PC-3 (cell line): ENCODE results near the gene MFN2.
"Not testable (repeated sequence)": the region's sequence is repeated elsewhere in the genome, so short reads cannot be mapped to it uniquely, and the experiment has no call there.

Experiments
- EZH2 ChIP-seq: fragments of 300-600 bp; sonication (generic); IDR thresholded peaks from one replicate; pipeline ENCODE4 v1.6.1; 2017; ENCODE audit warnings: antibody characterized with exemption, mild to moderate bottlenecking, low read length; ENCODE audit not compliant: unreplicated experiment
- TF ChIP-seq, protein P1 (sequence below): fragments of 300-600 bp; sonication (generic); conservative IDR thresholded peaks from 2 replicates; pipeline ENCODE4 v1.5.1; 2017; ENCODE audit warnings: antibody characterized with exemption, low read depth, mild to moderate bottlenecking, low read length

DNA sequence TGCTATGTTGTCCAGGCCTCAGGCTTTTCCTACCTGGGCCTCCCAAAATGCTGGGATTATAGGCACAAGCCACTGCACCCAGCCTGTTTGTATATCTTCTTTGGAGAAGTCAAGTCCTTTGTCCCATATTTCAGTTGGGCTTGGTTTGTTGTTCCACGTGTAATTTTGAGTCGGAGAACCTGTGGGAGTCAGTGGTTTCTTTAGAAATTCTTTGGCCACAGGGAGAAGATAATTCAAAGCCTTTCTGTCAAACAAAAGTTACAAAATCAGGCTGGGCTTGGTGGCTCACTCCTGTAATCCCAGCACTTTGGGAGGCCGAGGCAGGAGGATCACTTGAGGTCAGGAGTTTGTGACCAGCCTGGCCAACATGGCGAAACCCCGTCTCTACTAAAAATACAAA lies 53.2 kb downstream of the MFN2 start:
- TF ChIP-seq, protein P1, sequence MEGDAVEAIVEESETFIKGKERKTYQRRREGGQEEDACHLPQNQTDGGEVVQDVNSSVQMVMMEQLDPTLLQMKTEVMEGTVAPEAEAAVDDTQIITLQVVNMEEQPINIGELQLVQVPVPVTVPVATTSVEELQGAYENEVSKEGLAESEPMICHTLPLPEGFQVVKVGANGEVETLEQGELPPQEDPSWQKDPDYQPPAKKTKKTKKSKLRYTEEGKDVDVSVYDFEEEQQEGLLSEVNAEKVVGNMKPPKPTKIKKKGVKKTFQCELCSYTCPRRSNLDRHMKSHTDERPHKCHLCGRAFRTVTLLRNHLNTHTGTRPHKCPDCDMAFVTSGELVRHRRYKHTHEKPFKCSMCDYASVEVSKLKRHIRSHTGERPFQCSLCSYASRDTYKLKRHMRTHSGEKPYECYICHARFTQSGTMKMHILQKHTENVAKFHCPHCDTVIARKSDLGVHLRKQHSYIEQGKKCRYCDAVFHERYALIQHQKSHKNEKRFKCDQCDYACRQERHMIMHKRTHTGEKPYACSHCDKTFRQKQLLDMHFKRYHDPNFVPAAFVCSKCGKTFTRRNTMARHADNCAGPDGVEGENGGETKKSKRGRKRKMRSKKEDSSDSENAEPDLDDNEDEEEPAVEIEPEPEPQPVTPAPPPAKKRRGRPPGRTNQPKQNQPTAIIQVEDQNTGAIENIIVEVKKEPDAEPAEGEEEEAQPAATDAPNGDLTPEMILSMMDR: not testable (repeated sequence)
- not testable (repeated sequence) for TF ChIP-seq EZH2
